Measurements from ENCODE around the gene ILDR1.

ILDR1 gene

GRCh38 chr3:121989943-121990342 is 32.1 kb downstream of the ILDR1 start:
- no peak for DNase-seq

GRCh38 chr3:121988146-121988545 is 33.9 kb downstream of the ILDR1 start:
- no peak for DNase-seq

GRCh38 chr3:121985846-121986245 is 36.2 kb downstream of the ILDR1 start:
- no peak for DNase-seq

- no peak for DNase-seq
Observed at GRCh38 chr3:121981473-121981872, 40.6 kb downstream of the ILDR1 start.

DNA sequence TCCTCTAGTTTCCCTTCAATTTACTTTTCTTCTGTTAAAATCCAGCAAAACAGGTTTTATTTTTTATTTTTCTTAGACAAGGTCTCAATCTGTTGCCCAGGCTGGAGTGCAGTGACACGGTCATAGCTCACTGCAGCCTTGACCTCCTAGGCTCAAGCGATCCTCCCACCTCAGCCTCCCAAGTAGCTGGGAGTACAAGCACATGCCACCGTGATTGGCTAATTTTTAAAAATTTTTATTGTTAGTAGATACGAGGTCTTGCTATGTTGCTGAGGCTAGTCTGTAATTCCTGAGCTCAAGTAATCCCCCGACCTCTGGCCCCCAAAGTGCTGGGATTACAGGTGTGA is 41.6 kb downstream of the ILDR1 start:
- no peak for DNase-seq

DNA sequence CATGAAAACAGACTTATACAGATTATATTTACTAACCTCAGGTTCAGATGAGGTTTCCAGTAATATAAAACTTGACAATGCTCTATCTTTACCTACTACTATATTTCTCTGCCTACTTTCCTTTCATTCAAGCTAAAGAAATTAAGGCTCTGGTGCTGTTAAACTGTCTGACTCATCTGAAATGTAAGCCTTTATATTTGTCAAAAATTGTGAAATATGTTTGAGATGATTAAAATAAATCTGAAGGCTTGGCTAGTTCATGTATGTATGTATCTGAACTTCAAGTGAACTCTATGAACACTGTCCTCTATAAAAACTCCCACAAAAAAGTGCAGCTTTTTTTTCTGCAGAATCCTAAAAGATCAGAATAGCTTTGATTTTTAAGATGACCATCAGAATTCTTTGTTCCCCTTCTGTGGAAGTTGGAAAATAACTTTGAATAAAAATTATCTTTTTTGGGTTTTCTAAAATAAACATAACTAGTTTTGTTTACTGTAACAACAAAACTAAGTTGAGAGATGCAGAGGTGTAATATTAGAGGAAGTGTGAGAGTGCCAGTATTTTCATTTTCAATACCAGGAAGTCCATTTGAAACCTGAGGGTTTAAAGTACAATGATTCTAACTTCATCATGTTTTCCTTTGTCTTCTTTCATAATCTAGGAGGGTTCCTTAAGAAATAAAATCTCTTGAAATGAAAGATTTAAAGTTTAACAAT is 42.2 kb downstream of the ILDR1 start:
- no peak for DNase-seq

DNA sequence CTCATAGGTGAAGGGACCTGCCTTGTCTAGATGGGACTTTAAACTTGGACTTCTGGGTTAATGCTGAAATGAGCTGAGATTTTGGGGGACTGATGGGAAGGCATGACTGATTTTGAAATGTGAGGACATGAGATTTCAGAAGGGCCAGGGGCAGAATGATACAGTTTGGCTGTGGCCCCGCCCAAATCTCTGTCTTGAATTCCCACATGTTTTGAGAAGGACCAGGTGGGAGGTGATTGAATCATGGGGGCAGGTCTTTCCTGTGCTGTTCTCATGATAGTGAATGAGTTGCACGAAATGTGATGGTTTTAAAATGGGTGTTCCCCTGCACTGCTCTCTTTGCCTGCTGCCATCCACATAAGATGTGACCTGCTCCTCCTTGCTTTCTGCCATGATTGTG is 42.8 kb downstream of the ILDR1 start:
- no peak for DNase-seq

GRCh38 chr3:121976727-121977126 is 45.3 kb downstream of the ILDR1 start:
- no peak for DNase-seq

DNA sequence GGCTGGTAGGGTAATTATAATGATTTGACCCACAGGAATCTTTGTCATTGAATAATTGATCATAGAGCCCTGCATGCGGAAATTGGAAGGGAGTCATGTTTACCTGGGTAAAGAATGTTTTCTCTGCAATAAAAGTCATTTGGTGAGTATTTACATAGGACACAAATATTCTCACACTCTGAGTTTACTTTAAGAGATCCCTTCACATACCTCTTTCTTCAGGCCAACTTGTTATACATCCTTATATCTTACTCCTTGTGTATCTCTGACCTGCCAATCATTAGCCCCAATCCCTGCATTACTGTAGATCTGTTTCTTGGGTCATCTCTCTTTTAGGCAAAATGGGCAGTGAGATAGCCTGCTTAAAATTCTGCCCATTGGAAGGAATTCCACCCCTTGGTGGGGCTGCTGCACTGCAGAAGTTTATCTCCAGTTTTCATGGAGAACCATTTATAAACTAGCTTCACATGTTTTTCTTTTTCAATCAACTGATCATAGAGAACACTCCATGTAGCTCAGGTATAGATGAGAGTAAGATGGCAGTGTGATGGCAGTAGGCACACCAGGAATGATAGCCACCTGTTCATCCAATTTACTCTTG is 46.2 kb downstream of the ILDR1 start:
- no peak for DNase-seq

- no peak for DNase-seq
Observed at GRCh38 chr3:121974601-121975111, 47.4 kb downstream of the ILDR1 start.

GRCh38 chr3:121970047-121970446 is 52.0 kb downstream of the ILDR1 start:
- DNase-seq = no peak

GRCh38 chr3:121969631-121970030 is 52.4 kb downstream of the ILDR1 start:
- no peak for DNase-seq

DNA sequence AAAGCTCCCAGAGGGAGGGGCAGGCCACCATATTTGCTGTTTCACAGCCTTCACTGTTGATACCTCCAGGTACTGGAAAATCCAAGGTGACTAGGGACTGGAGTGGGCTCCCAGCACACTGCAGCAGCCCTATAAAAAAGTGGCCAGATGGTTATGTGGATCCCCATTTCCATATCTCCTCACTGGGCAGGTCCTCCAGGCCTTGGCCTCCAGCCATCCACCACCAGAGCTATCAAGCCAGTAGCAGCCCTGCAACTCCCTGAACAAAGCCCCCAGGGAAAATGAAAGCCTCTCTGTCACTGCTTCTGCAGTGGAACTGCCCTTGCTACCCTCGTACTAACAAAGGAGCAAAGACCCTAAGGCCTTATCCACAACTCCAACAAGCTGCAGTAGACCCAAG is 58.4 kb downstream of the ILDR1 start:
- no peak for DNase-seq

DNA sequence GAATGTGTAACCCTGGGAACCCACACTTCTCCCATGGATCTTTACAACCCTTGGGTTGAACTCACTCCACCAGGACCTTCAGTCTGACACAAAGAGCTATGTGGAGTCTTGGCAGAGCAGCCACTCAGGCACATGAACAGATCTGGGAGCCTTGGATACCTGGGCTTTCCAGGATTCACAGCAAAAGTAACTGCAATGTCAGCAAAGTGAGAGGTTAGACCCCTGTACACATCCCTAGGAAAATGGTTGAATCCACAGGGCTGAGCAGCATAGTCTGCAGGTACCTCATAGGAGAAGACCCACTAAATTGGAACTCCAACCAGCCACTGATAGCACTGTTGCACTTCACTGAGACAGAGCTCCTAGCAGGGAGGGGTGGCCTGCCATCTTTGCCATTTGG is 59.6 kb downstream of the ILDR1 start:
- no peak for DNase-seq

DNA sequence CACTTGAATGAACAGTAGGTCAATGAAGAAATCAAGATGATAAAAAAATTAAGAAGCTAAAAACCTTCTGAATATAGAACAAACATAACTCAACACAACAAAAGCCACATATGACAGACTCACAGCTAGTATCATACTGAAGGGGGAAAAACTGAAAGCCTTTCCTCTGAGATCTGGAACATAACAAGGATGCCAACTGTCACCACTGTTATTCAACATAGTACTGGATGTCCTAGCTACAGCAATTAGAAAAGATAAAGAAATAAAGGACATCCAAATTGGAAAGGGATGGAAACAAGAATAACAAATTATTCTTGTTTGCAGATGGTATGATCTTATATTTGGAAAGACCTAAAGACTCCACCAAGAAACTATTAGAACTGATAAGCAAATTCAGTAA is 60.8 kb downstream of the ILDR1 start:
- DNase-seq = no peak

DNA sequence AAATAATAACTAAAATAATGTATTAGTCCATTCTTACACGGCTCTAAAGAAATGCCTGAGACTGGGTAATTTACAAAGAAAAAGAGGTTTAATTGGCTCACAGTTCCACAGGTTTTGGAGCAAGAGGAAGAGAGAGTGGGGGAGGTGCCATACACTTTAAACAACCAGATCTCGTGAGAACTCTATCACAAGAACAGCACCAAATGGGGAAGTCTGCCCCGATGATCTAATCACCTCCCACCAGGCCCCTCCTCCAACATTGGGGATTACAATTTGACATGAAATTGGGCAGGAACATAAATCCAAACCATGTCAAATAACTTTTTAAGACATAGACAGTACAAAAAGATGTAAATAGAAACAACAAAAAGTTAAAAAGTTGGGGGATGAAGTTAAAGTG is 63.2 kb downstream of the ILDR1 start:
- DNase-seq = no peak

GRCh38 chr3:121957674-121958415 is 64.2 kb downstream of the ILDR1 start:
- DNase-seq = no peak

GRCh38 chr3:121956363-121956762 is 65.7 kb downstream of the ILDR1 start:
- no peak for DNase-seq

DNA sequence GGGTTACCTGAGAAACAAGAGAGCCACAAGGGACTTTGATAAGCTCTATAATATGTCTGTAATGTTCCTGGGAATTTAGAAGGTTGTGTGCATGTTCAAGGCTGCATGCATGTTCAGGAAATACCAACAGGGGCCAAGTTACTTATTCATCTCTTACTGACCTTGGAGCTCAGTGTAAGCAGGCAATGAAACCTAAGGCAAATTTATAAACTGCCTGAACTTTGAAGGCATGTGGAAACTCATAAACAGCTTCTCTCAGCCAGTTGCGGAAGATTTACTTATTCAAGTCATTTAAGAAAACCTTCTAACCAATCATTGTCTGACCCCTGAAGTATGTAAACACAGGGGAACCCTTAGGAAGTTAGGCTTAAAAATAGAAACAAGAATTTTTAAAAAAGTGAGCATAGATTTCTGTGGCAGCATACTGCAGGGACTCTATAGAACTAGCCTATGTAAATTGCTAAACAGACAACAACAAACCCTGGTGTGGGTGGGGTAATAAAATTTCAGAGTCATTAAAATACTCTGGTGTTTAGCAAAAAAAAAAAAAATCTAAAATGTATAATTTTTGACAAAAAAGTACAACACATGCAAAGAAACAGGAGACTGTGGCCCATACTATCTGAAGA is 70.6 kb downstream of the ILDR1 start:
- no peak for DNase-seq

GRCh38 chr3:121948641-121949040 is 73.4 kb downstream of the ILDR1 start:
- no peak for DNase-seq

- no peak for DNase-seq
Observed at GRCh38 chr3:121943431-121943830, 78.6 kb downstream of the ILDR1 start.

GRCh38 chr3:121942116-121942786 is 79.8 kb downstream of the ILDR1 start:
- no peak for DNase-seq

- DNase-seq = no peak
Observed at GRCh38 chr3:121941592-121941991, 80.5 kb downstream of the ILDR1 start.

All from GF-D8 (cell line).